K562 (cell line): ENCODE results near the gene FOXJ1.

Source experiments
- JUN ChIP-seq, 2 experiments: sonication (generic) in 1 of 2; formaldehyde crosslinking in 1 of 2; IDR thresholded peaks; 2 replicates each; pipeline versions ENCODE4 v1.6.1 to v1.8.0; 2012 to 2022; ENCODE audit warnings: borderline replicate concordance in 2 of 2, mild to moderate bottlenecking in 2 of 2, improper control_type of control experiment in 1 of 2, low read depth in 1 of 2, low read length in 1 of 2, missing genetic modification reagents in 1 of 2
- SRF ChIP-seq, 2 experiments: fragments of 250-450, 450-650 bp in 1 of 2; sonication (Bioruptor Pico) in 1 of 2; sonication (generic) in 1 of 2; formaldehyde crosslinking; IDR thresholded peaks; 2 replicates each; pipeline versions ENCODE4 v1.5.0 to v1.5.1; 2020 to 2022; ENCODE audit warnings: mild to moderate bottlenecking in 1 of 2, missing genetic modification reagents in 1 of 2
- ZNF699 ChIP-seq: fragments of 250-450 bp; sonication (Bioruptor Pico); IDR thresholded peaks from 2 replicates; pipeline ENCODE4 v1.8.0; 2021; ENCODE audit warnings: mild to moderate bottlenecking, moderate library complexity; ENCODE audit not compliant: insufficient replicate concordance
- TF ChIP-seq, protein P1 (sequence below): fragments of 450-650 bp; formaldehyde crosslinking; IDR thresholded peaks from 2 replicates; pipeline ENCODE4 v1.4.0; 2022; ENCODE audit warnings: mild to moderate bottlenecking, moderate library complexity

DNA sequence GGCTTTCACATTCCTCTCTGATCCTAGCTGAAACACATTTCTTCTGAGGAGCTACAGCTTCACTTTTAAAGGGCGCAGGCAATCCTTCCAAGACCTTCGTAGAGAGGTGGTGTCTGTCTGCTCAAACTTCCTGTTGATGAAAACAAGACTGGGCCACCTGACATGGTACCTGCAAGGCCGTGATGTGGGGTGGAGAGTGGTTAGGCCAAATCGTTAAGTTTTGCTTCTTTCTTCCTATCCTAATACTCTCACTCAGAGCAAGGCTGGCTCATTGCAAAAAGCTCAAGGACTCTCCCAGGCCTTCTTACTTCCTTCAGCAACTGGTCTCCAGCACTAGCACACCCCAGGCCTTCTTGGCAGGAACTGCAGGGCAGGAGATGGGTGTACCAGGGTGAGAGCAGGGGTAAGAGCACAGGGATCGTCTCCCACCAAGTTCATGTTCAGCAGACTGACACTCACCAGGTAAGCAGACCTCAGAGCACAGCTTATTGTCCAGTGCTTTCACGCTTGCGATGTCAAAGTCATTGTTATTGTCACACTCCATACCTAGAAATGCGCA lies 10.9 kb upstream of the FOXJ1 start:
- TF ChIP-seq, protein P1, sequence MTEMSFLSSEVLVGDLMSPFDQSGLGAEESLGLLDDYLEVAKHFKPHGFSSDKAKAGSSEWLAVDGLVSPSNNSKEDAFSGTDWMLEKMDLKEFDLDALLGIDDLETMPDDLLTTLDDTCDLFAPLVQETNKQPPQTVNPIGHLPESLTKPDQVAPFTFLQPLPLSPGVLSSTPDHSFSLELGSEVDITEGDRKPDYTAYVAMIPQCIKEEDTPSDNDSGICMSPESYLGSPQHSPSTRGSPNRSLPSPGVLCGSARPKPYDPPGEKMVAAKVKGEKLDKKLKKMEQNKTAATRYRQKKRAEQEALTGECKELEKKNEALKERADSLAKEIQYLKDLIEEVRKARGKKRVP, result no peak
- TF ChIP-seq JUN (IDR thresholded peaks at IDR 0.05; ENCODE audit: borderline replicate concordance, low read depth, low read length), result no peak
- TF ChIP-seq JUN (CRISPR knock-in tag; IDR thresholded peaks at IDR 0.05; ENCODE audit: borderline replicate concordance), result no peak
- TF ChIP-seq SRF (CRISPR knock-in tag; IDR thresholded peaks at IDR 0.05), result no peak
- TF ChIP-seq ZNF699 (CRISPR knock-in tag), result no peak
